ENCODE results near the gene ZNF76.

Gene ZNF76

GRCh38 chr6:35234901-35235300 lies 24.6 kb upstream of the ZNF76 start:
- TF ChIP-seq TAF1 (IDR thresholded peaks at IDR 0.05; ENCODE audit: borderline replicate concordance, insufficient read depth, low read length) (no peak), FOXP2 (optimal IDR thresholded peaks at IDR 0.05; ENCODE audit: borderline replicate concordance, extremely low read depth, extremely low read length, insufficient read depth) (no peak), POLR2AphosphoS5 (IDR thresholded peaks at IDR 0.05; ENCODE audit: low read depth, low read length) (no peak), REST (IDR thresholded peaks at IDR 0.05; ENCODE audit: insufficient read depth in 1 of 2, low read depth in 2 of 2, low read length in 2 of 2) (no peak), SIN3A (IDR thresholded peaks at IDR 0.05; ENCODE audit: borderline replicate concordance, insufficient read depth, low read length) (no peak)

DNA sequence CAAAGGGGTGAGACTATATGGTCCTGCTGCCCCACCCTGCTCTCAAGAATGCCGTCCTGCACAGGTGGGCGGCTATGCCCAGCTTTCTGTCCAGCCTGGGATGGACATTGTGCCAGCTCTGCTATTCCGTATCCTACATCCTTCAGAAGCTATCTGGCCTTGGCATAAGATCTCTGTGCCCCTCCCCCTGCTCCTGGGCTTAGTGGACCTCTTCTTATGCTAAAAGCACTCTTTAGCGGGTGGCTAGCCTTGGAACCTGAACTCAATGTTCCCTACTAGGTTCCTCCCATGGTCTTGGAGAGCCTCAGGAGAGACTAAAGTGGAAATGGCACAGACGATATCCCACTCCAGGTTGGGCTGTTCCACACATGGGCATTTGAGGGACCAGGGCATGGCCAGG lies 23.3 kb upstream of the ZNF76 start:
- TF ChIP-seq TAF1 (IDR thresholded peaks at IDR 0.05; ENCODE audit: borderline replicate concordance, insufficient read depth, low read length) (no peak), POLR2AphosphoS5 (IDR thresholded peaks at IDR 0.05; ENCODE audit: low read depth, low read length) (no peak), REST (IDR thresholded peaks at IDR 0.05; ENCODE audit: insufficient read depth in 1 of 2, low read depth in 2 of 2, low read length in 2 of 2) (no peak)

GRCh38 chr6:35237476-35237875 lies 22.1 kb upstream of the ZNF76 start:
- TF ChIP-seq TAF1 (IDR thresholded peaks at IDR 0.05; ENCODE audit: borderline replicate concordance, insufficient read depth, low read length) (no peak), REST (IDR thresholded peaks at IDR 0.05; ENCODE audit: insufficient read depth in 1 of 2, low read depth in 2 of 2, low read length in 2 of 2) (no peak), FOXP2 (optimal IDR thresholded peaks at IDR 0.05; ENCODE audit: borderline replicate concordance, extremely low read depth, extremely low read length, insufficient read depth) (no peak), POLR2AphosphoS5 (IDR thresholded peaks at IDR 0.05; ENCODE audit: low read depth, low read length) (no peak), SIN3A (IDR thresholded peaks at IDR 0.05; ENCODE audit: borderline replicate concordance, insufficient read depth, low read length) (no peak)

DNA sequence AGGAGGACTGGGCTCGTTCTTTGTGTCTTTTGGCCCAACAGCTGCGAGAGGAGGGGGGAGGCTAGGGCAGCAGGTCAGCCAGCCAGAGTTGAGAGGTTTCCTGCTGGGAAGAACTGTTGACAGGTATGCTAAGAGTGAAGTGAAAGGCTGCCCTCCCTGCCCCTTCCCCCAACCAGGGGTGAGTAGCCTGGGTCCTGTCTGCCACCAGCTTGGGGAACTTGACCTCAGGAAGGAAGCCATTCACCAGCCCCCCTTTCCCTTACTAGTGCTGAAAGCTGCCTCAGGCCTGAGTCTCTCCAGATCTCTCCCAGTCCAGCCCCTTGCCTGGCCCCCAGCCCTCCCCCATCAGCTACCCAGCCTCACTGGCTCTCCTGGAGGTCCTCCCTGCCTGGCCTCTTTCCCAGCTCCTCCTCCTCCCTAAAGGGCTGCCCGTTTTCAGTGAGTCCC lies 20.7 kb upstream of the ZNF76 start:
- TF ChIP-seq POLR2AphosphoS5 (IDR thresholded peaks at IDR 0.05; ENCODE audit: low read depth, low read length) = no peak
- TF ChIP-seq TAF1 (IDR thresholded peaks at IDR 0.05; ENCODE audit: borderline replicate concordance, insufficient read depth, low read length) = no peak
- TF ChIP-seq FOXP2 (optimal IDR thresholded peaks at IDR 0.05; ENCODE audit: borderline replicate concordance, extremely low read depth, extremely low read length, insufficient read depth) = no peak

- TF ChIP-seq POLR2AphosphoS5 (IDR thresholded peaks at IDR 0.05; ENCODE audit: low read depth, low read length) = no peak
- TF ChIP-seq SIN3A (IDR thresholded peaks at IDR 0.05; ENCODE audit: borderline replicate concordance, insufficient read depth, low read length) = no peak
- no peak for TF ChIP-seq TAF1 (IDR thresholded peaks at IDR 0.05; ENCODE audit: borderline replicate concordance, insufficient read depth, low read length)
- TF ChIP-seq FOXP2 (optimal IDR thresholded peaks at IDR 0.05; ENCODE audit: borderline replicate concordance, extremely low read depth, extremely low read length, insufficient read depth) = no peak
- TF ChIP-seq REST (IDR thresholded peaks at IDR 0.05; ENCODE audit: insufficient read depth in 1 of 2, low read depth in 2 of 2, low read length in 2 of 2) = no peak
Observed at GRCh38 chr6:35239581-35239980, 20.0 kb upstream of the ZNF76 start.

Measured in PFSK-1 (cell line).